Testis (tissue), 2 donors: ENCODE measurements around the gene RAP1GDS1.

Experiments
- POLR2A ChIP-seq: fragments of 450-650 bp; IDR thresholded peaks from one replicate; pipeline ENCODE4 v1.6.1; 2017; ENCODE audit warnings: antibody characterized with exemption, mild to moderate bottlenecking, moderate library complexity
- TF ChIP-seq, protein P1 (sequence below), 3 experiments: fragments of 450-650 bp in 2 of 3; fragments of 200-600 bp in 1 of 3; sonication (generic) in 1 of 3; IDR thresholded peaks; one replicate each; pipeline ENCODE4 v1.5.1; 2016 to 2019; ENCODE audit warnings: antibody characterized with exemption in 3 of 3, mild to moderate bottlenecking in 2 of 3, moderate library complexity in 1 of 3

DNA sequence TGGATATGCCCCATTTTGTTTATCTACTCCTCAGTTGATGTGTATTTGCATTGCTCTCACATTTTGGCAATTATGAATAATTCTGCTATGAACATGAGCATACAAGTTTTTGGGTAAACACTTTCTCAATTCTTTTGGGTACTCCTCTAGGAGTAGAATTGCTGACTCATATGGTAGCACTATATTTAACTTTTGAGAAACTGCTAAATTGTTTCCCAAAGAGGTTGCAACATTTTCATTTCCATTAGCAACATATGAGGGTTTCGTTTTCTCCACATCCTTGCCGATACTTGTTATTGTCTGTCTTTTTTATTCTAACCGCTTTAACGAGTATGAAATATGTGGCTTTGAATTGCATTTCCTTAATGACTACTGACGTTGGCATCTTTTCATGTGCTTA lies 211.9 kb downstream of the RAP1GDS1 start:
- TF ChIP-seq, protein P1, sequence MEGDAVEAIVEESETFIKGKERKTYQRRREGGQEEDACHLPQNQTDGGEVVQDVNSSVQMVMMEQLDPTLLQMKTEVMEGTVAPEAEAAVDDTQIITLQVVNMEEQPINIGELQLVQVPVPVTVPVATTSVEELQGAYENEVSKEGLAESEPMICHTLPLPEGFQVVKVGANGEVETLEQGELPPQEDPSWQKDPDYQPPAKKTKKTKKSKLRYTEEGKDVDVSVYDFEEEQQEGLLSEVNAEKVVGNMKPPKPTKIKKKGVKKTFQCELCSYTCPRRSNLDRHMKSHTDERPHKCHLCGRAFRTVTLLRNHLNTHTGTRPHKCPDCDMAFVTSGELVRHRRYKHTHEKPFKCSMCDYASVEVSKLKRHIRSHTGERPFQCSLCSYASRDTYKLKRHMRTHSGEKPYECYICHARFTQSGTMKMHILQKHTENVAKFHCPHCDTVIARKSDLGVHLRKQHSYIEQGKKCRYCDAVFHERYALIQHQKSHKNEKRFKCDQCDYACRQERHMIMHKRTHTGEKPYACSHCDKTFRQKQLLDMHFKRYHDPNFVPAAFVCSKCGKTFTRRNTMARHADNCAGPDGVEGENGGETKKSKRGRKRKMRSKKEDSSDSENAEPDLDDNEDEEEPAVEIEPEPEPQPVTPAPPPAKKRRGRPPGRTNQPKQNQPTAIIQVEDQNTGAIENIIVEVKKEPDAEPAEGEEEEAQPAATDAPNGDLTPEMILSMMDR (IDR thresholded peaks at IDR 0.05), result no peak
- no peak for TF ChIP-seq POLR2A
